ENCODE data around the gene TM6SF1. TPM values are rescaled to one million over a fixed set of nuclear protein-coding genes. Genes with fewer than 3 reads are reported as not detected.

Gene TM6SF1
- total and polyA plus RNA-seq, 9 of the 15 experiments (the other 6 are each of a cell fraction or from before 2014, with no cell fraction given), result 1.0 to 5.6 (median 3.5) TPM

- TF ChIP-seq ZBTB9 (CRISPR knock-in tag; IDR thresholded peaks at IDR 0.05), result no peak
- TF ChIP-seq NRF1 (conservative IDR thresholded peaks at IDR 0.05 in 1 of 2, IDR thresholded peaks at IDR 0.05 in 1 of 2), result no peak
- no peak for TF ChIP-seq ZBTB49 (CRISPR knock-in tag; IDR thresholded peaks at IDR 0.05; ENCODE audit: borderline replicate concordance)
- no peak for TF ChIP-seq RBFOX2 (IDR thresholded peaks at IDR 0.05; ENCODE audit: low read depth, low read length)
- no peak for TF ChIP-seq GTF2F1 (IDR thresholded peaks at IDR 0.05; ENCODE audit: low read depth, low read length)
- TF ChIP-seq ZFP30 (CRISPR knock-in tag; IDR thresholded peaks at IDR 0.05; ENCODE audit: borderline replicate concordance), result no peak
- TF ChIP-seq TFAP4 (CRISPR knock-in tag; IDR thresholded peaks at IDR 0.05; ENCODE audit: borderline replicate concordance), result no peak
- TF ChIP-seq ZNF184 (CRISPR knock-in tag; IDR thresholded peaks at IDR 0.05), result no peak
- TF ChIP-seq ATF1 (CRISPR knock-in tag; IDR thresholded peaks at IDR 0.05), result no peak
- no peak for TF ChIP-seq ATF1 (tag; IDR thresholded peaks at IDR 0.05)
- TF ChIP-seq FUS (optimal IDR thresholded peaks at IDR 0.05; ENCODE audit: low read depth, low read length), result no peak
- TF ChIP-seq ETS2 (tag; IDR thresholded peaks at IDR 0.05; ENCODE audit: borderline replicate concordance, poor library complexity, severe bottlenecking), result no peak
- TF ChIP-seq NFE2L1 (tag; IDR thresholded peaks at IDR 0.05; ENCODE audit: borderline replicate concordance, low read depth), result no peak
- TF ChIP-seq MAFF (IDR thresholded peaks at IDR 0.05; ENCODE audit: low read length), result no peak
- no peak for TF ChIP-seq BRF1 (IDR thresholded peaks at IDR 0.05; ENCODE audit: borderline replicate concordance, extremely low read depth, insufficient read length)
- TF ChIP-seq KDM1A (IDR thresholded peaks at IDR 0.05), result peak; percentile 78 to 84
- no peak for TF ChIP-seq ZNF766 (CRISPR knock-in tag; conservative IDR thresholded peaks at IDR 0.05)
- TF ChIP-seq ZKSCAN3 (CRISPR knock-in tag; IDR thresholded peaks at IDR 0.05), result no peak
- TF ChIP-seq, protein P1, sequence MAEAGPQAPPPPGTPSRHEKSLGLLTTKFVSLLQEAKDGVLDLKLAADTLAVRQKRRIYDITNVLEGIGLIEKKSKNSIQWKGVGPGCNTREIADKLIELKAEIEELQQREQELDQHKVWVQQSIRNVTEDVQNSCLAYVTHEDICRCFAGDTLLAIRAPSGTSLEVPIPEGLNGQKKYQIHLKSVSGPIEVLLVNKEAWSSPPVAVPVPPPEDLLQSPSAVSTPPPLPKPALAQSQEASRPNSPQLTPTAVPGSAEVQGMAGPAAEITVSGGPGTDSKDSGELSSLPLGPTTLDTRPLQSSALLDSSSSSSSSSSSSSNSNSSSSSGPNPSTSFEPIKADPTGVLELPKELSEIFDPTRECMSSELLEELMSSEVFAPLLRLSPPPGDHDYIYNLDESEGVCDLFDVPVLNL (CRISPR knock-in tag; IDR thresholded peaks at IDR 0.05; ENCODE audit: low read depth), result no peak
- no peak for TF ChIP-seq U2AF1 (optimal IDR thresholded peaks at IDR 0.05; ENCODE audit: low read depth, low read length)
- no peak for TF ChIP-seq CHCHD3 (CRISPR knock-in tag; IDR thresholded peaks at IDR 0.05)
- no peak for TF ChIP-seq L3MBTL2 (IDR thresholded peaks at IDR 0.05)
- no peak for TF ChIP-seq PURB (CRISPR knock-in tag; IDR thresholded peaks at IDR 0.05; ENCODE audit: low read depth)
- no peak for TF ChIP-seq HES1 (IDR thresholded peaks at IDR 0.05; ENCODE audit: low read depth)
These were observed 3.7 kb downstream of the TM6SF1 start (continued) for GRCh38 chr15:83111149-83111548.

Data from K562 (cell line).